HG03066 (cell line): ENCODE results near the gene GPBP1L1.
"Not testable (repeated sequence)": the region's sequence is repeated elsewhere in the genome, so short reads cannot be mapped to it uniquely, and the experiment has no call there.

Source experiments
- ATAC-seq: cut with Tn5 transposase; IDR thresholded peaks from one replicate; pipeline ENCODE4 v1.9.1; 2021; ENCODE audit warnings: low read depth; ENCODE audit not compliant: unreplicated experiment

Gene GPBP1L1

GRCh38 chr1:45682942-45683341, 3.4 kb downstream of the GPBP1L1 start:
- no peak for ATAC-seq

- ATAC-seq, result no peak
These were observed 7.2 kb downstream of the GPBP1L1 start for GRCh38 chr1:45679123-45679522.

- no peak for ATAC-seq
These were observed 7.8 kb downstream of the GPBP1L1 start for GRCh38 chr1:45678489-45678888.

- no peak for ATAC-seq
These were observed 8.5 kb downstream of the GPBP1L1 start for GRCh38 chr1:45677751-45678245.

- ATAC-seq, result not testable (repeated sequence)
These were observed 9.8 kb downstream of the GPBP1L1 start for GRCh38 chr1:45676553-45676952.

- no peak for ATAC-seq
These were observed 11.9 kb downstream of the GPBP1L1 start for GRCh38 chr1:45674478-45674877.

- no peak for ATAC-seq
These were observed 12.4 kb downstream of the GPBP1L1 start for GRCh38 chr1:45673956-45674355.

- ATAC-seq, result no peak
These were observed 16.3 kb downstream of the GPBP1L1 start for GRCh38 chr1:45669859-45670655.

GRCh38 chr1:45669379-45669778, 17.0 kb downstream of the GPBP1L1 start:
- ATAC-seq, result no peak

GRCh38 chr1:45668526-45668925, 17.8 kb downstream of the GPBP1L1 start:
- ATAC-seq, result no peak

- no peak for ATAC-seq
These were observed 18.8 kb downstream of the GPBP1L1 start for GRCh38 chr1:45667321-45668111.

GRCh38 chr1:45666836-45667235, 19.5 kb downstream of the GPBP1L1 start:
- ATAC-seq, result no peak

- no peak for ATAC-seq
These were observed 26.0 kb downstream of the GPBP1L1 start for GRCh38 chr1:45660336-45660735.

- ATAC-seq, result no peak
These were observed 27.1 kb downstream of the GPBP1L1 start for GRCh38 chr1:45659222-45659621.

- no peak for ATAC-seq
These were observed 28.2 kb downstream of the GPBP1L1 start for GRCh38 chr1:45658171-45658570.

- no peak for ATAC-seq
These were observed 29.6 kb downstream of the GPBP1L1 start for GRCh38 chr1:45656573-45657226.

GRCh38 chr1:45654540-45655280, 31.6 kb downstream of the GPBP1L1 start:
- ATAC-seq, result no peak

- no peak for ATAC-seq
These were observed 38.9 kb downstream of the GPBP1L1 start for GRCh38 chr1:45647248-45648021.

GRCh38 chr1:45644661-45645060, 41.7 kb downstream of the GPBP1L1 start:
- no peak for ATAC-seq

- no peak for ATAC-seq
These were observed 42.4 kb downstream of the GPBP1L1 start for GRCh38 chr1:45643978-45644377.
